HG03064 (cell line): ENCODE results near the gene CSTF1.

Source experiments
- ATAC-seq: cut with Tn5 transposase; IDR thresholded peaks from one replicate; pipeline ENCODE4 v1.9.1; 2021; ENCODE audit warnings: low read depth; ENCODE audit not compliant: unreplicated experiment

CSTF1 gene

DNA sequence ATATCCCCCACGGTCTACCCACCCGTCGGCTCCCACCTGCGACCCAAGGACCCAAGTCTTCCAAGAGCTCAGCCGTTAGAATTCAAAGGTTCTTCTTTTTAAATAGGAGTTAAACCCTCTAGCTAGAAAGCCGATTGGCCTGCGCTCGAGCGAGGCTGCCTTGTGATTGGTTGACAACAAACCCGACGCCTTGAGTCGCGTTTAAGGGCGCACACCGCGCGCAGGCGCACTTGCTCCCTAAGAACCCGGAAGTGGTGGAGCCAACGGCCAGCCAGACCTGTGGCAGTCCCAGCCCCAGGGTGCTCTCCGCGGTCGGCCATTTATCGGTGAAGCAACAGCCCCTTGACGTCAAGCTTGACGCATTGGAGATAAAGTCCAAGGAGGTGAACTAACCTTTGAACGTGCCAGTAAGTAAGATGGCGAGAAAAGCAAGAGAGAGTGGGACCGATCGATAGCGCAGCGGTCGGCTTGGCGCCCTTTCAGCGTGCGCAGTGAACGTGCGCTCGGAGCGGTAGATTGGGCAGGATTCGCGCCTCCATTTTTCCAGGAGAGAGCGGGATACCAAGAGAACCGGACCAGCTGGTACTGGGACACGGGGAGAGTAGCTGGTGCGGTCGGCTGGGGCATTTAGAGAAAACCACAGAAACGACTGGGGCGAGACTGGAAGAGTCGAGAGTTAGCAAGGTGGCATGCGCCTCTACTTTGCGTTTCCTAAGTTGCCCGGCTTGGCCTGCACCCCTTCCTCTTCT is at the start of gene CSTF1, which contains the start of gene AURKA:
Gene CSTF1 (plus strand): TSS at position 514 of the 749 bp plus-strand sequence. CDS start 2,908 bp downstream, outside the sequence.
Gene AURKA (minus strand): TSS at position 84 of the 749 bp plus-strand sequence. CDS start 4,018 bp downstream, outside the sequence.
- ATAC-seq: peak; percentile 93

DNA sequence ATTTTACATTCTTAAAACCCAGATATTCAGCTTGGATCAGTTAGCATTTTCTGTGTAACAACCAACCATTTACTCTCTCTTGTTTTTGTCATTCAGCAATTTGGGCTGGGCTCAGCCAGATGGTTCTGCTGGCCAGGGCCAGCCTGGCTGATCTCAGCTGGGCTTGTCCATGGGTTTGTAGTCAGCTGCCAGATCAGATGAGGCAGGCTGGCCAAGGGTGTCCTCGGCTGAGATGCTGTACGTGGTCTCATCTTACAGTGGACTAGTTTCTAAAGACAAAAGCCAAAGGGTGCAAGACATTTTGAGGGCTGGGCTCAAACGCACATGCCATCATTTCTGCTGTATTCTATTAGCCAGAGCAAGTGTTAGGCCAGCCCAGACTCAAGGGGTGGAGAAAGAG is 49.7 kb upstream of the CSTF1 start:
- ATAC-seq: no peak

DNA sequence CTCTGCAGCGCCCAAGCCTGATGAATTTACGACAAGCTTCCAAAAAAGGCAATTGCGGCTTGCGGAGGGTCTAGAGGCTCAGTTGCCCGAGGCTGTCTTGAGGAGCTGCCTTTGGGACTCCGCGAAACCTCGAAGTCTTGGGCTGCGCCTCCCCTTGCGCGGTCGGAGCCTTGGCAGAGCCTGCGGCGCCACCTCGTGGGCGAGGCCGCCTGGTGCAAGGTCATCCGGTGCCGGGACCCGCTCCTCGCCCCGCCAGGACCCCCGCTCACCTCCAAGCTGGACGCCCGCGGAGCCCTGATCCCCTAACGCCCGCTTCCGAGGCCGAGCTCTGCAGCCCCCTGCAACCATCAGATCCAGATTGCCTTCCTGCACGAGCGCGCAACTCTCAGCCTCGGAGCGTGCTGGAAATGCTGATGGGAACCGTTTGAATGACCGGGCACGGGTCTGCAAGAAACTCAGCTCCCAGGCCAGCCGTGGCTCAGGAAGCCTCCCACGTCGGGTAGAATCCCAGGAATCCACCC is 48.5 kb upstream of the CSTF1 start:
- no peak for ATAC-seq

DNA sequence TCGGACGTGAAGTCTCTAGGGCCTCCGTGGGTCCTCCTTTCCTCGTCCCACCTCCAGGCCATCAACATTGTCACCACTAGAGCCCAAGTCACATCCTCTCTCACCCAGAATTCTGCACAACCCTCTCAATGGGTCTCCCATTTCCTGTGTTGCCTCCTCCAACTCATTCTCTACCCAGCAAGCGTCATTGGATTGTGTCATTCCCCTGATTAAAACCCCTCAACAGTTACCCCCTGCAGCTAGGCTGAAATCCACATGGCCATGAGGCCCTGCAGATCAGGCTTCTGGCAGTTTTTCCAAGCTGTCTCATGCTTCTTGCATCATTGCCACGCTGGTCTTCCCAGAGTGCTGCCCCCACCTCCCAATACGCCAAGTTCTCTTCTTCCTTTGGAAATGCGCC is 46.5 kb upstream of the CSTF1 start:
- ATAC-seq: no peak

DNA sequence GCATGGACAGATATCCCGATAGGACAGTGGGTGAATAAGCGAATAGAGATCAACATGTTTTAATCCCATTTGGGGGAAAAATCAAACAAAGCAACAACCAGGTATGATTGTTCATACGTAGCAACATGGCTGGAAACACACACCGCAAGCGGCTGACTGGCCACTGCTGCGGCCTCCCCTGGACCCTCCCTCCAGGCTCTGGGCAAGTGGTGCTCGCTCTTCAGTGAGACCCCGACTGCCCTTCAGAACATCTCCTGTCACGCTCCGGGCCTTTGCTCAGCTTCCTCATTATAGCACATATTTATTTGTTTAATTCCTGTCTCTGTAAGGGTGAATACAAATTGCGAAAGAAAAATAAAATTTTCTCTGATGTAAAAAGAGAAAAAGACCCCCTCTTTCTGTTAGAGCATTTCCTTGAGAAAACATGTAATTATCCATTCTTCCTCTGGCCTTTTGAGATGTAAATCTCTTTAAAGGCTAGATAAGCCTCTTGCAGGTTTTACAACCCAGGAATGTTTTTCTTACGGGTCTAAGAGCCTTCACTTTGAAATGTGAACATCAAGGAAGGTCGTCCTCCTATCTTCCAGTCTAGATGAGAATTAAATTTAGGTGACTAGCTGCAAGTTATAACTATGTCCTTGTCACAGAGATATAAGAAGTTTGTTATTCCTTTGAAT is 44.7 kb upstream of the CSTF1 start:
- ATAC-seq: no peak

DNA sequence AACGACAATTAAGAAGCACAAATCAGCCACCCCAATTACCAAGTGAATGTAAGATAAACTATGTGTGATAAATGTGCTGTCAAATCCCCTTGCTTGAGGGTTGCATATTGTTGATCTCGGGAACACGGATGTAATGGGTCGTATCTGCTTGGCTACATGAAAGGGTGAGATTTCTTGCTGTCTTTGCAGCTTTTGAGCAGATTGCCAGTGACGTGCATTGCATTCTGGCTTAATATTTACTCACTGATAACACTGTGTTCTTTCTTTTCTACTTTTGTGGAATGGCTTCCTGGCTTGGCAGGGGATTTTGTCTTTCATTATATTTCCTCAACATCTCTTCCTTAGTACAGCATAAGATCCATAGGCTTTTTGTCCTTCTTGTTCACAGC is 44.1 kb upstream of the CSTF1 start:
- no peak for ATAC-seq

DNA sequence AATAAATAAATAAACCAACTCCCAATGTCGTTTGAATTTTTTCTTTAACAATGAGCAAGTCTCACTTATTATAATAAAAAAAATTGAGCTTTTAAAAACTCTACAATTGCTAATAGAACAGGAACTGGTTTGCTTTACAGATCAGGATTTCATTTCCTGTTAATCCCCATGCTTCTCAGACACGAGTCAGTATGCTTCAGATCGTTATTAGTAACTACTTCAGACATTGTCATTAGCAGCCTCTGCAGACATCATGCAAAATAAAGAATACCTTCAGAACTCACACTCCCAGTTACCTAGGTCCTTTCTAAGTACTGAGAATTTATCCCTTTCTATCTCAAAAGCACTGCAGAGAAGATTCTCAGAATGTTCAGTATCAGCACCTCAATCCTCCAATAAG is 43.7 kb upstream of the CSTF1 start:
- no peak for ATAC-seq

DNA sequence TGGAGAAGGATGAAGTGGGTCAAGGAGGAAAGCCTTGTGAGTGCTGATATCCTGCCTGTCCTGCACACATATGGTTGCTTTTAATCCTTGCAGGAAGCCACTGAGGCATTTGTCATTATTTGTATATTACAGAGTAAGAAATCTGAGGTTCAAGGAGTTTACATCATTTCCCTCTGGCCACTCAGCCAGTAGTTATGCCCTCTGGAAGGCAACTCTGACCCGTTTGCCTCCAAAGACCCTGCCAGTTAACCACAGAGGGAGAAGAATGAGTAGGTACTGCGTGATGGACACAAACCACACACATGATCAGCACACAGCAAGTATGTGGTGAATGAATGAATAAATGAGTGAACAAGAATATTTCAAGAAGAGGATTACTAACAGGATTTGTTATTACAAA is 41.6 kb upstream of the CSTF1 start:
- no peak for ATAC-seq

DNA sequence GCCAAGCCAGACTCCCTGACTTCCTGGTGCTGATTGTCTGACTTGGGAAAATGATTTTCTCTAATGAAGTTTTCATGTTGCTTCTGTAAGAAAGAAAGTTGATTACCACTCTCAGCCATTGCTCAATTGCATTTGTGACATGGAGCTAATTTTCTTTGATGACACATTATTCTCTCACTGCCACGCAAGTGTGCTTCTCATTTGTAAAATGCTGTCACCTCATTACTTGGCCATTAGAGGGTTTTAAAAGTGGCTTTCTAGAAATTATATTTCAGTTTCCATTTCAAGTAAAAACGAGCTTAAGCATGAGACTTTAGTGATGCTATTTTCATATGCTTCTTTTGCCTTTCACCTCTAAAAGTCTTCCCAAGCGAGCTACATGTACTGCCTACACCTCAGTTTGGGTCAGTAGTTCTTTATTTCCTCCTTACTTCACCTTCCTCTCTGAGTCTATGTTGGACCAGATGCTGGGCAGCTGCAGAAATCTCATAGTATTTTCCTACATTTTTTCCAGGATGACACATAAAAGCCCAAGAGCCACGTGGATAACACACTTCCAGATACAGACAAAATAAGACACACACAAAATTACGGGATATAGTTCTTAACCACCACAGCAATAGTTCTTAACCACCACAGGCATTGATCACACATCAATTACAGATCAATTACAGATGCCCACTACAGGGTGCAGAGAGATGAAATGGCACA is 39.9 kb upstream of the CSTF1 start:
- ATAC-seq: no peak

DNA sequence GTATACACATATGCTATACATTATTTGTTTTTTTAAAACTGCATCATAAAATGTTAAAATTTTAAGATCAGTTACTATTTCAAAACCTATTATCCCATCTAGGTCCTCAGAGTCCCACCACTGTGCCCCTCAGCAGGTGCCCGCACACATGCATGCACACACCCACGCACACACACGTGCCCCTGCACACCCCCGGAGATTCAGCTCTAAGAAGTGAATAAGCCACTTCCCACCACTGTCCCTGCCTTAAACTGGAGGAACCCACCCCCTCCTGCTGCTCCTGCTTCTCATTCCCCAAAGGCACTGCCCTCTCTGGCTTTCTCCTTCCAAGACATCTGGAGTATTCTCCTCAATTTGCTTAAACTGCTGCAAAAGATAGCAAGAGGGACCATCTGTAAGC is 39.1 kb upstream of the CSTF1 start:
- ATAC-seq: no peak

DNA sequence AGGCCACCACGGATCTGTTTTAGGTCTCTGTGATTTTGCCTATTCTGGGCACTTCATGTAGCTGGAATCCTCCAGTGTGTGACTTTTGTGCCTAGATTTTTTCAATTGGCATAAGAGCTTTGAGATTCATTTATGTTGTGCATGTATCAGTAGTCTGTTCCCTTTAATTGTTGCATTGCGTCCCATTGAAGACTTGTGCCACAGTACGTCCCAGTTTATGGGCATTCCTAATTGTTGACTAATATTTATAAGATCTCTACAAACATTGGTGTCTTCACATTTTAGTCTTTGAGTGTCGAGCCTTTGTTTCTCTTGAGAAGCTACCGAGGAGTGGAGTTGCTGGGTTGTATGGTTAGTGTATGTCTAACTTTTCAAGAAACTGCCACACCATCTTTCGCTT is 34.4 kb upstream of the CSTF1 start:
- no peak for ATAC-seq

DNA sequence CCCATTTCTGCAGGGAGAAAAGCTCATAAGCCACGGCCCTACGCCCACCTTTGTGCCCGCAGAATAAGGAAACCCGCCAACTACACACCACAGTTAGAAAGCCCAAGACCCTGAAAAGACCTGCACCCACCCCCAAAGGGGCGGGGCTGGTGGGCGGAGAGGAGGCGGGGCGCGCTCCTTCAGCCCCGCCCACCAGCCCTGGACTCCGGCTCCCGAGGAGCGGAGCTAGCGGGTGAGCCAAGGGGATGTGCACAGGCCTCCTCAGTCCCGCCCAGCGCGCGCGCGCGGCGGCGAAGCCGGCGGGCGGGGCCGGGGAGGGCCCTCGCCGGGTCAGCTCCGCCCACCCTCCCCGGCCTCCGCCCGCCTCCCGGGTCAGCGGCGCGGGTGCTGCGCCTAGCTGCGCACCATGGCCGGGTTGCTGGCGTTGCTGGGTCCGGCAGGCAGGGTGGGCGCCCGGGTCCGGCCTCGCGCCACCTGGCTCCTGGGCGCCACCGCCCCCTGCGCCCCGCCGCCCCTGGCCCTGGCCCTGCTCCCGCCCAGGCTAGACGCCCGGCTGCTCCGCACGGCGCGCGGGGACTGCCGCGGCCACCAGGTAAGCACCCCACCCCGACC is 33.7 kb upstream of the CSTF1 start, which contains the start of gene FAM210B:
Gene FAM210B (plus strand): TSS at position 375 of the 612 bp plus-strand sequence. CDS start 32 bp downstream, at position 407.
- ATAC-seq: peak; percentile 97

DNA sequence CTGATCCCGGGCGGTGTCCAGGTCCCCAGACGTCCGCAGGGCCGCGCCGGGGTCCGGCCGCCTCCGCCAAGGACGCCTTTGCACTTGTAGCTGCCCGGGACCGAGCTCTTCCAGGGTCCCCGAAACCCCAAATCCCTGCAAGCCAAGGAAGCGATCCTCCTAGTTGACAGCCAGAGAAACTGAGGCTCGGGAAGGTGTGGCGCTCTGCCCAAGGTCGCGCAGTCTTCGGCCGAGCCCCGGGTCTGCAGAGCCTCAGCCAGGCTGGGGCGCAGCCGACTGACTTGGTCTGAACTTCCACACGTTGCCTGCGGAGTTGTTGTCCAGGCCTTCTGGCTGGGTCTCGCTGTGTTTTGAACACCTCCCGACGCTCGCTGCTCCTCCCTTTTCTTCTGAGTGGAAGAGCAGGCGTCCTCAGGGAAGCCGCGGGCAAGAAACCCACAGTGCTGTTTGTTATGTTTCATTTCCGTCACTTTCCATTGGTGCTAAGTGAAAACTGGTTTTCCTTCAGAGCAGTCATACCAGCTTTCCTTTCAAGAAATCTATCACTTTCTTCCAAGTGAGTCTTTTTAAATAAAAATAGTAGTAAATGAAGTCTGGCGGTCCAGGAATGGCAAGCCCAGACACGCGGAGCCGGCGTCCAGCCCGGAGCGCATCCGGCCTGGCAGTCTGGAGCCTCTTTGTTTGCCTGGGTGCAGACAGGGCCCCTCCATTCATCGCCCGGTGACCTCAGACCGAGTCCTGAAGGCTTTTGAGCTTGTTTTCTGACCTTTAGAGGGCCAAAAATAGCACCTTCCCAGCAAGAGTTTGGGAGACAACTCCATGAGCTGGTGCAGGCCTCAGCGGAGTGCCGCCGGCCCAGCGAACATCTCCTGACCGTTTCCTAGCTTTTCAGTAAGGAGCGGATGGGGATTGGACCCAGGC is 33.0 kb upstream of the CSTF1 start:
- ATAC-seq: peak; percentile 26

DNA sequence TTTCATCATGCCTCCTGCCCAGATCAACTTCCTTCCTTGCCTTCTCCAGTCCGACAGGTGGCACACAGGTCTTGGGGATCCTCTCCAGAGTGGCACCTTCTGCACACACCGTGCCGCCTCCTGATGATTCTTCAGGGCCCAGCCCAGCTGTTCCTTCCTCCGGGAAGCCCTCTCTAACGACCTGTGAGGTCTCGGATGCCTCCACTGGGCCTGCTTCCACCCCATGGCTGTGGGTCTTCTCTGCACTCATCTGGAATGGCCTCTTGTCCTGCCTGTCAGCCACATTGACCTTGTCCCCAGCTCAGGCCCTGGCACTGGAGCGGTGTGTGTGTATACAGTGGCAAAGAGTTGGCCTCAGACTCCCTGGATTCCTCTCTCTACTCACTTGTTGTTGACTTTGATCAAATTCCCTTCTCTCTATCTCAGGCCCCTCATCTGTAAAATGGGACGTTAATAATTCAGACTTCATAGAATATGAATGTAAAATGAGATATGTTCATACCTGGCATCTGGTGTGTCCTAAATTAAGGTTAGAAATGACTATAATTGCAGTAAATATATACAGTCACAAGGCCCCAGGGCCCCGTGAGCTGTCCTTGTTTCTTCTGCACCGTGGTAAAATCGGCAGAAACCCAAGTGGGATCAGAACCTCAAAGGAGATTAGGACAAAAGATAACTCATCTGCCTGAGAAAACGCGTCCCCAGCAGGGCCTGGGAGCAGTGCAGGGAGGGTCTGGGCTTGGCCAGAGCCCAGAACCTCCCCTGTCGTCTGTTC is 32.1 kb upstream of the CSTF1 start:
- ATAC-seq: no peak

DNA sequence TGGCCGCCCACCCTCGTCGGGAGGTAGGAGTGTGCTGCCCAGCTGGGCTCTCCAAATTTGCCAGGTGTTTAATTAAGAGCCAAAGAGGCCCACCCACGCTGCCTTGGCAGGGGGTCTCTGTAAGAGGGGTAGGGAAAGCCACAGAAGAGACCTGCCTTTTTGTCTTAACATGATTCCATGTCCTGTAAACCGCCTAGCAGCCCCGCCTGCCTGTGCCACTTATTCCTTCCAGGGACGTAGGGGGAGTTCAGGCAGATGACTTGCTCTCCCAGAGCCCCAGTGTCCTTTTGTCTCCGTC is 31.6 kb upstream of the CSTF1 start:
- no peak for ATAC-seq

DNA sequence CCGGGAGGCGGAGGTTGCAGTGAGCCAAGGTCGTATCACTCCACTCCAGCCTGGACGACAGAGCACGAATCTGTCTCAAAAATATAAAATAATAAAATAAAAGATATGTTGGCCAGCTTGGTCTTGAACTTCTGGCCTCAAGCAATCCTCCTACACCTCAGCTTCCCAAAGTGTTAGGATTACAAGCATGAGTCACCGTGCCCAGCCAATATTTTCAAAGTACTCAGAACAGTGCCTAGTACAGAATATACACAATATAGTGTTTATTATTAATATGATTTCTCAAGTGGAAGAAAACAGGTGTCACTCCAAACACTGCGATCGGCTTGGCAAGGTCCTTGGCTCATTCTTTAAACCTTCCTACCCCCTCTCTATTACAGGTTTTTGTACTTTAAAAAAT is 30.5 kb upstream of the CSTF1 start:
- no peak for ATAC-seq

DNA sequence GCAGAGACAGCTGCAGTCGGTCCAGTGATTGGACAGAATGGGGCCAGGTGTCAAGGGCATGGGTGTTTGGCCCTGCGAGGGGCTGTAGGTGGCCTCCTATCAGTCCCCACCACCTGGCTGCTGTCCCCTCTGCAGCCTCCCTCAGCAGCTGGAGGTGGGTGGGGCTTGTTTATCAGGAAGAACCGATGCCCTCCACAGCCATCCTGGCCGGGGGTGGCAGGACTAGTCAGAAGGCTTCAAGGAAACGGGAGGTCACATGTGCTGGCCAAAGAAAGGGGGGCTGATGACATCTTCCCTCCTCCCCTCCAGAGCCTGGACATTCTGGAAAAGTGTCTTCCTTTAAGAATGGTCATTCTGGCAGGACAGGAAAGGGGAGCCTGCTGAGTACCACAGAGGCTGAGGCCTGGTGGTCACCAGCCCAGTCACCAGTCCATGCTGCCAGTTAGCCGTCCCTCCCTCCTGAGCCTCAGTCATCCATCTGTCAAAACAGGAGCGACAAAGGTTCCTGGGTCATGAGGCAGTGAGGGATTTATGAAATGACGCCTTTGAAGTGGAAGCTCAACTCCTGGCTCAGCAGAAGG is 29.5 kb upstream of the CSTF1 start:
- ATAC-seq: no peak

DNA sequence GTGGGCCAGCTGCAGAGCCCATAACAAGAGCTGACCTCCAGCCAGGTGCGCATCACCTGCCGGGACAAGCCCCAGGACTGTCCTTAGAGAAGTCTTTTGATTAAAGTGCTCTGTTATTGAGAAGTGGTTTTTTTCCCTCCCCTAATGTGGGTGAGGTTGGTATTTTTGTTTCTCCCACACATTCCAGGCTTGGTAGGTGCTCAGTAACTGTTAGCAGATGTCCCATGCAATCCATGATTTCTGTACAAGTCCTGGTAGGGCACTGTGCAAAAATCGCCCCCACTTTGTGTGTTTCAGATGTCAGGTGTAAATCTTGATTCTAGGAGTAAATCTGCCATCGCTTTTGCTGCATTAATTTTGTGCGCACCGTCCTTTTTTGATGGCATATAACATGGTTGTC is 29.0 kb upstream of the CSTF1 start:
- no peak for ATAC-seq
